Smooth muscle cell (in vitro differentiated cells): ENCODE results near the gene NR1I3. TPM values are rescaled to one million over a fixed set of nuclear protein-coding genes. Genes with fewer than 3 reads are reported as not detected.

ENCODE experiments used
- DNase-seq: peaks from one replicate; lab custom pipeline; 2025; ENCODE audit not compliant: unreplicated experiment; lab: John Stamatoyannopoulos, UW
- H2AFZ ChIP-seq: fragments of 200-600 bp; sonication (generic); 2 replicates; pipeline ENCODE4 v1.6.0; 2016; ENCODE audit warnings: antibody characterized with exemption, low read depth, mild to moderate bottlenecking
- H3F3A ChIP-seq: fragments of 200-600 bp; sonication (generic); 2 replicates; pipeline ENCODE4 v1.6.0; 2017; ENCODE audit warnings: antibody characterized with exemption, low read depth
- H3K27ac ChIP-seq: fragments of 200-600 bp; sonication (generic); 2 replicates; pipeline ENCODE4 v1.5.1; 2016; ENCODE audit warnings: low read depth, mild to moderate bottlenecking
- H3K27me3 ChIP-seq: fragments of 200-600 bp; sonication (generic); 2 replicates; pipeline ENCODE4 v1.6.1; 2016; ENCODE audit warnings: low read depth, mild to moderate bottlenecking
- H3K36me3 ChIP-seq: fragments of 200-600 bp; sonication (generic); 2 replicates; pipeline ENCODE4 v1.5.1; 2016; ENCODE audit warnings: low read depth
- H3K4me1 ChIP-seq: fragments of 200-600 bp; sonication (generic); 2 replicates; pipeline ENCODE4 v1.5.1; 2016; ENCODE audit warnings: low read depth
- H3K4me2 ChIP-seq: fragments of 200-600 bp; sonication (generic); 2 replicates; pipeline ENCODE4 v1.6.0; 2016; ENCODE audit warnings: mild to moderate bottlenecking
- H3K4me3 ChIP-seq: fragments of 200-600 bp; sonication (generic); 2 replicates; pipeline ENCODE4 v1.5.1; 2016; ENCODE audit warnings: mild to moderate bottlenecking
- H3K79me2 ChIP-seq: fragments of 200-600 bp; sonication (generic); 2 replicates; pipeline ENCODE4 v1.6.0; 2016; ENCODE audit warnings: low read depth, mild to moderate bottlenecking
- H3K9ac ChIP-seq: fragments of 200-600 bp; sonication (generic); 2 replicates; pipeline ENCODE4 v1.6.0; 2016; ENCODE audit warnings: low read depth
- H3K9me3 ChIP-seq: fragments of 200-600 bp; sonication (generic); replicated peaks from 2 replicates; pipeline ENCODE4 v1.5.1; 2016; ENCODE audit warnings: low read depth
- H4K20me1 ChIP-seq: fragments of 200-600 bp; sonication (generic); 2 replicates; pipeline ENCODE4 v1.6.0; 2016; ENCODE audit warnings: low read depth
- WGBS: methylation state at CpG from one replicate; pipeline ENCODE4 v1.1.7; 2016; ENCODE audit warnings: low lambda C conversion rate; 5-methylcytosine and 5-hydroxymethylcytosine counted together
- polyA plus RNA-seq: library from polyadenylated mRNA; unstranded; fragments of >200 nt; fragmentation: Nextera tagmentation; extraction: Ambion mirVana; gene quantifications from 2 replicates; pipeline ENCODE4 v1.2.1, GENCODE V29; 2016
- total RNA-seq: library from RNA; depleted of rRNA; stranded (reverse); fragments of >200 nt; gene quantifications from 2 replicates; pipeline ENCODE4 v1.2.3, GENCODE V29; 2014
- TF ChIP-seq, protein P1 (sequence below): fragments of 200-600 bp; sonication (generic); IDR thresholded peaks from 2 replicates; pipeline ENCODE4 v1.5.1; 2017; ENCODE audit warnings: borderline replicate concordance, mild to moderate bottlenecking, antibody characterized with exemption; ENCODE audit not compliant: insufficient read depth, poor library complexity, severe bottlenecking

NR1I3 gene
- total and polyA plus RNA-seq, 2 experiments from 2014 or later = 0.90 TPM; not detected in 1

DNA sequence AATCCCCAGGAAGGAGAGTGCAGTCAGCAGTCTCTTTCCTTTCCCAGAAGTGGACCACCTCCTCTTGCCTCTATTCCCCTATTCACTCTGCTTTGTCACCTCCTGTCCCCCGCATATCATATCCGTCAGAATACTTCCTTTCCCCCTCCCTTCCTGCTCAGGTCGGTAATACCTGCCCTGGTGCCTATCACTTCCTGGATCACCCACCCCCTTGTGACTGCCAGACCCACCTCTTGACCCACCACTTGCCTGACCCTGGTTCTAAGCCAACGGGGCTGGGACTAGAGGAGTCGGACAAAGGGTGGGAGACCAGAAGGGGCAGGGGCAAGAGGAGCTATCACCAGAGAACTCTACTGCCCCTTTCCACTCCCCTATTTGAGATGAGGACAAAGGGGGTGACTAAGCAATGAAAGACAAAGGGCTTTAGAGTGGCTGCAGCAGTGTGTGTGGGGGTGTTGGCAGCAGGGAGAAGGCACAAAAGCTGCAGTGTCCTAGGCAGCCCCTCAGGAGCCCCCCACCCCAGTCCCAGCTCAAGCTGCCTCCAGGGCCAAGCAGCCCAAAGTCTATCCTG is 37.5 kb downstream of the NR1I3 start:
- Histone ChIP-seq H3K27me3 (no peaks in the 10 kb centered on the region), H3K9me3 (no peaks in the 10 kb centered on the region), H3K27ac (peak overlapping the region; percentile 92), H3K4me2 (no peak overlapping the region), H3K4me1 (peaks cover 55% of the 10 kb centered on the region), H4K20me1 (no peaks in the 10 kb centered on the region), H2AFZ (no peak overlapping the region), H3K36me3 (no peaks in the 10 kb centered on the region), H3F3A (peaks cover 11% of the 10 kb centered on the region), H3K9ac (no peak overlapping the region), H3K79me2 (peaks cover 26% of the 10 kb centered on the region), H3K4me3 (no peak overlapping the region)
- TF ChIP-seq, protein P1, sequence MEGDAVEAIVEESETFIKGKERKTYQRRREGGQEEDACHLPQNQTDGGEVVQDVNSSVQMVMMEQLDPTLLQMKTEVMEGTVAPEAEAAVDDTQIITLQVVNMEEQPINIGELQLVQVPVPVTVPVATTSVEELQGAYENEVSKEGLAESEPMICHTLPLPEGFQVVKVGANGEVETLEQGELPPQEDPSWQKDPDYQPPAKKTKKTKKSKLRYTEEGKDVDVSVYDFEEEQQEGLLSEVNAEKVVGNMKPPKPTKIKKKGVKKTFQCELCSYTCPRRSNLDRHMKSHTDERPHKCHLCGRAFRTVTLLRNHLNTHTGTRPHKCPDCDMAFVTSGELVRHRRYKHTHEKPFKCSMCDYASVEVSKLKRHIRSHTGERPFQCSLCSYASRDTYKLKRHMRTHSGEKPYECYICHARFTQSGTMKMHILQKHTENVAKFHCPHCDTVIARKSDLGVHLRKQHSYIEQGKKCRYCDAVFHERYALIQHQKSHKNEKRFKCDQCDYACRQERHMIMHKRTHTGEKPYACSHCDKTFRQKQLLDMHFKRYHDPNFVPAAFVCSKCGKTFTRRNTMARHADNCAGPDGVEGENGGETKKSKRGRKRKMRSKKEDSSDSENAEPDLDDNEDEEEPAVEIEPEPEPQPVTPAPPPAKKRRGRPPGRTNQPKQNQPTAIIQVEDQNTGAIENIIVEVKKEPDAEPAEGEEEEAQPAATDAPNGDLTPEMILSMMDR = no peak
- 80% methylated on average over 5 of the region's 5 CpGs for WGBS
- DNase-seq = no peak

- Histone ChIP-seq H3F3A (peaks cover 11% of the 10 kb centered on the region), H3K27ac (peak overlapping the region; percentile 98), H3K4me2 (peak overlapping the region; percentile 87), H4K20me1 (no peaks in the 10 kb centered on the region), H3K79me2 (peaks cover 26% of the 10 kb centered on the region), H3K27me3 (no peaks in the 10 kb centered on the region), H3K36me3 (no peaks in the 10 kb centered on the region), H3K4me1 (peaks cover 55% of the 10 kb centered on the region), H2AFZ (peak overlapping the region; percentile 33), H3K9me3 (no peaks in the 10 kb centered on the region), H3K9ac (peak overlapping the region; percentile 47), H3K4me3 (no peak overlapping the region)
- WGBS = 0% methylated on average over 1 of the region's 5 CpGs
- no peak for DNase-seq
- TF ChIP-seq, protein P1 = no peak
Observed at GRCh38 chr1:161199506-161200139, 38.4 kb downstream of the NR1I3 start.

- H3K4me1 ChIP-seq = peaks cover 55% of the 10 kb centered on the region
- H3K79me2 ChIP-seq = peaks cover 22% of the 10 kb centered on the region
- no peaks in the 10 kb centered on the region for H3K9me3 ChIP-seq
- peak within 1 kb of the TSS; percentile 33 for H2AFZ ChIP-seq
- 38% methylated on average over 11 of the region's 11 CpGs for WGBS
- no peaks in the 10 kb centered on the region for H3K36me3 ChIP-seq
- H3K9ac ChIP-seq = peak within 1 kb of the TSS; percentile 47
- H4K20me1 ChIP-seq = no peaks in the 10 kb centered on the region
- H3K27ac ChIP-seq = peak within 1 kb of the TSS; percentile 98
- H3F3A ChIP-seq = peaks cover 11% of the 10 kb centered on the region
- H3K27me3 ChIP-seq = no peaks in the 10 kb centered on the region
- peak within 1 kb of the TSS; percentile 45 for H3K4me3 ChIP-seq
- H3K4me2 ChIP-seq = peak within 1 kb of the TSS; percentile 87
- TF ChIP-seq, protein P1 = no peak
- peak; percentile 45 for DNase-seq
Observed at GRCh38 chr1:161198897-161199431, 39.0 kb downstream of the NR1I3 start, which contains the start of gene ADAMTS4. ADAMTS4 (minus strand) TSS chr1:161199054; CDS start chr1:161198627, 427 bp downstream.
